ENCODE measurements around the gene NUP62.

The NUP62 gene

DNA sequence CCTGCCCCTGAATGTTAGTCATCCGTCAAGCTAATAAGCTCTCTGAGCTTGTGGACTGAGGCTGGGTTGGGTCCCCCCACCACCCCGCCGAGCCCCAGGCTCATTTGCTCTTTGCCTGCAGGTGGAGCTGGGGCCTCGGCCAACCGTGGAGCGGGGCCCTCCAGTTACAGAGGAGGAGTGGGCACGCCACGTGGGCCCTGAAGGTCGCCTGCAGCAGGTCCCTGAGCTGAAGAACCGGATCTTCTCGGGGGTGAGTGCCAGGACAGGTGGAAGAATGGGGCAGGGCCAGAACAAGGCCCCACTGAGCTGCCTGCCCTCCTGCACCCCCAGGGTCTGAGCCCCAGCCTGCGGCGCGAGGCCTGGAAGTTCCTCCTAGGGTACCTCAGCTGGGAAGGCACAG lies 46.7 kb downstream of the NUP62 start:
- Histone ChIP-seq H3K23ac (ENCODE audit: low read length in 2 of 2) (no peak overlapping the region), H2BK5ac (ENCODE audit: low read depth, low read length, poor library complexity, severe bottlenecking) (no peak overlapping the region), H4K91ac (ENCODE audit: low read length) (no peak overlapping the region), H3K27me3 (ENCODE audit: control insufficient read depth in 1 of 2, insufficient read depth in 1 of 2, low read length in 2 of 2) (no peaks in the 10 kb centered on the region), H3K4me2 (ENCODE audit: low read length, poor library complexity, severe bottlenecking) (no peak overlapping the region), H3K18ac (ENCODE audit: low read depth in 1 of 2, low read length in 2 of 2) (no peak overlapping the region), H3K79me1 (replicated peaks; ENCODE audit: low read length, poor library complexity, severe bottlenecking) (peaks cover 48% of the 10 kb centered on the region), H4K8ac (ENCODE audit: low read length) (no peak overlapping the region), H3K36me3 (ENCODE audit: control insufficient read depth in 1 of 2, insufficient read depth in 2 of 2, low read depth in 1 of 2, low read length in 2 of 2) (peaks cover 74 to 77% of the 10 kb centered on the region in 2 experiments), H3K27ac (ENCODE audit: low read length, poor library complexity, severe bottlenecking) (no peak overlapping the region), H2BK15ac (ENCODE audit: low read depth, poor library complexity, severe bottlenecking) (no peak overlapping the region), H3K4me1 (ENCODE audit: control insufficient read depth, insufficient read depth, low read depth, low read length) (peaks cover 20% of the 10 kb centered on the region), H3K14ac (ENCODE audit: low read length in 2 of 2) (no peak overlapping the region), H2BK12ac (ENCODE audit: low read length in 2 of 2) (no peak overlapping the region), H3K9ac (ENCODE audit: low read length) (no peak overlapping the region), H2BK120ac (ENCODE audit: low read depth, low read length) (no peak overlapping the region), H3K4ac (ENCODE audit: low read depth in 1 of 2, low read length in 2 of 2) (no peak overlapping the region), H2AK5ac (ENCODE audit: low read length, severe bottlenecking) (no peak overlapping the region), H2AFZ (ENCODE audit: low read depth, low read length) (no peak overlapping the region), H3K4me3 (ENCODE audit: insufficient read depth in 1 of 2, low read depth in 1 of 2, low read length in 2 of 2) (no peak overlapping the region), H3K9me3 (ENCODE audit: control insufficient read depth, low read length) (peaks cover 3% of the 10 kb centered on the region)
- no peak for DNase-seq
- 97% methylated on average over 14 of the region's 14 CpGs for WGBS

DNA sequence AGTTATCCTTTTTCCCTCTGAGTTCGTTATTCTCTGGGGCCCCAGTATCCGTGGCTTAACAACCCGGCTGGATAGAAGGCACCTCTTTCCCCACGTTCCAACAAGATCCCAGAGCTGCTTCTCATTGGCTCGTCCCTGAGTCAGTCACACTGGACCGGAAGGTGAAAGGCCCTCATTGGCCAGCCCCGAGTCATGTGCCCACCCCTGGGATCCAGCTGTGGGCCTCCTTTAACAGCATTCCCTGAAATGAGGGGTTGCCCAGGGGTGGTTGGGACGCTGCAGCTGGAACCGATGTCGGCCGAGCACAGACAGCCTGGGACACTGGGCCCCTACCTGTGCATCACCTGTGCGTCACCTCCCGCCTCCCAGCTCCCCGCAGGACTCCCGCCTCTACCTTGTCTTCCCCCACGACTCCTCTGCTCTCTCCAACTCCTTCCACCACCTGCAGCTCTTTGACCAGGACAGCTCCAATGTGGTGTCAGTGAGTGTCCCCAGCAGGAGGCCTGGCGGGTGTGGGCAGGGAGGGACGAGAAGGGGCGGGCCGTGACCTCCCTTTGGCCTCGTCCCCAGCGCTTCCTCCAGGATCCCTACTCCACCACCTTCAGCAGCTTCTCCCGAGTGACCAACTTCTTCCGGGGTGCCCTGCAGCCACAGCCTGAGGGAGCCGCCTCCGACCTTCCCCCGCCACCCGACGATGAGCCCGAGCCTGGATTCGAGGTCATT lies 47.5 kb downstream of the NUP62 start:
- H3K14ac ChIP-seq (ENCODE audit: low read length in 2 of 2): no peak overlapping the region
- no peak overlapping the region for H3K23ac ChIP-seq (ENCODE audit: low read length in 2 of 2)
- no peak overlapping the region for H4K91ac ChIP-seq (ENCODE audit: low read length)
- H3K4me1 ChIP-seq (ENCODE audit: control insufficient read depth, insufficient read depth, low read depth, low read length): peaks cover 18% of the 10 kb centered on the region
- H2AFZ ChIP-seq (ENCODE audit: low read depth, low read length): no peak overlapping the region
- H3K18ac ChIP-seq (ENCODE audit: low read depth in 1 of 2, low read length in 2 of 2): no peak overlapping the region
- H2BK120ac ChIP-seq (ENCODE audit: low read depth, low read length): no peak overlapping the region
- no peak for DNase-seq
- H3K9me3 ChIP-seq (ENCODE audit: control insufficient read depth, low read length): peaks cover 3% of the 10 kb centered on the region
- no peak overlapping the region for H4K8ac ChIP-seq (ENCODE audit: low read length)
- peaks cover 66 to 77% of the 10 kb centered on the region in 2 experiments for H3K36me3 ChIP-seq (ENCODE audit: control insufficient read depth in 1 of 2, insufficient read depth in 2 of 2, low read depth in 1 of 2, low read length in 2 of 2)
- no peak overlapping the region for H2BK15ac ChIP-seq (ENCODE audit: low read depth, poor library complexity, severe bottlenecking)
- H3K79me1 ChIP-seq (replicated peaks; ENCODE audit: low read length, poor library complexity, severe bottlenecking): peaks cover 48% of the 10 kb centered on the region
- no peak overlapping the region for H3K27ac ChIP-seq (ENCODE audit: low read length, poor library complexity, severe bottlenecking)
- no peak overlapping the region for H2AK5ac ChIP-seq (ENCODE audit: low read length, severe bottlenecking)
- no peak overlapping the region for H3K4ac ChIP-seq (ENCODE audit: low read depth in 1 of 2, low read length in 2 of 2)
- H2BK12ac ChIP-seq (ENCODE audit: low read length in 2 of 2): no peak overlapping the region
- no peak overlapping the region for H3K4me3 ChIP-seq (ENCODE audit: insufficient read depth in 1 of 2, low read depth in 1 of 2, low read length in 2 of 2)
- WGBS: 96% methylated on average over 28 of the region's 31 CpGs
- no peak overlapping the region for H3K9ac ChIP-seq (ENCODE audit: low read length)
- H2BK5ac ChIP-seq (ENCODE audit: low read depth, low read length, poor library complexity, severe bottlenecking): no peak overlapping the region
- no peaks in the 10 kb centered on the region for H3K27me3 ChIP-seq (ENCODE audit: control insufficient read depth in 1 of 2, insufficient read depth in 1 of 2, low read length in 2 of 2)
- H3K4me2 ChIP-seq (ENCODE audit: low read length, poor library complexity, severe bottlenecking): no peak overlapping the region

DNA sequence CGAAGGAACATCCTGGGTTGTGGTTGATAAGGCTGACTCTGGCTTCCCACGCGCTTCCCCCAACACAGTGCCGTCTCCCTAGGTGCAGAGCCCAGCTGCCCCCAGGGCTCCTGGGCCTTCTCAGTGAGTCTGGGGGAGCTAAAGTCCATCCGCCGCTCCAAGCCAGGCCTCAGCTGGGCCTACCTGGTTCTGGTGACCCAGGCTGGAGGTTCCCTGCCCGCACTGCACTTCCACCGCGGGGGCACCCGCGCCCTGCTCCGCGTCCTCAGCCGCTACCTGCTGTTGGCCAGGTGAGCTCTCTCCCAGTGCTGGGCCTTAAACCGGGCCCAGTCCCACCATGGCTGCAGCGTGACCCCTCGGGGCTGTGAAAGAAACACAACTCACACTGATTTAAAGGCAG lies 48.1 kb downstream of the NUP62 start:
- no peak overlapping the region for H2AFZ ChIP-seq (ENCODE audit: low read depth, low read length)
- over 99% methylated on average over 17 of the region's 17 CpGs for WGBS

DNA sequence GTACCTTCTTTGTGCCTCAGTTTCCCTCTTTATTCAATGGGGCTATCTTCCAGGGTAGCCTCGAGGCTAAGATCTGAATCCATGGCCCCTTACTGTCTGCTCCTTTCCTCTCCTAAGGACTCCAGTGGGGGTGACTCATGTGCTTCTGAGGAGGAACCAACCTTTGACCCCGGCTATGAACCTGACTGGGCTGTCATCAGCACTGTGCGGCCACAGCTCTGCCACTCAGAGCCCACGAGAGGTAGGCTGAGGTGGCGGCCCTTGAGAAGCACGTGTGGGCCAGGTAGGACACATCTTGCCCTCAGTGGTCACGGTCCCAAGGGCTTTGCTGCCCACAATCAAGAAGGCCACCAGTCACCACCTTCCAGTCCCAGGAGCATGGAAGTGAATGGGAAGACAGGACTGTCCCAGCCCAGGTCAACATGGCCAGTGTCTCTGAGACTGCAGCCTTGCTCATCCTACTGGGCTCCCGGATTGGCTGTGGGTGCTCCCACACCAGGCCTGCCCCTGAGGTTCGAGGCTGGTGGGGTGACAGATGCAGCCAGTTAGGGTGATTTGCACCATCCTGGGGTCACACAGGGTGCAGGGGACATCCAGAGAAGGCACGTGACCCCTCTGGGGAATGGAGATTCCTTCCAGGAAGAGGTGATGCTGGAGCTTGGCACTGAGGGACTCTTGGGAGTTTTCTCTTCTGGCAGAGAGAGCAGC lies 49.0 kb downstream of the NUP62 start:
- no peak overlapping the region for H2BK15ac ChIP-seq (ENCODE audit: low read depth, poor library complexity, severe bottlenecking)
- no peak overlapping the region for H3K4me2 ChIP-seq (ENCODE audit: low read length, poor library complexity, severe bottlenecking)
- no peak overlapping the region for H3K4ac ChIP-seq (ENCODE audit: low read depth in 1 of 2, low read length in 2 of 2)
- H4K8ac ChIP-seq (ENCODE audit: low read length): no peak overlapping the region
- no peak overlapping the region for H2AK5ac ChIP-seq (ENCODE audit: low read length, severe bottlenecking)
- H3K23ac ChIP-seq (ENCODE audit: low read length in 2 of 2): no peak overlapping the region
- no peak overlapping the region for H2BK12ac ChIP-seq (ENCODE audit: low read length in 2 of 2)
- H3K4me1 ChIP-seq (ENCODE audit: control insufficient read depth, insufficient read depth, low read depth, low read length): peaks cover 21% of the 10 kb centered on the region
- H3K27me3 ChIP-seq (ENCODE audit: control insufficient read depth in 1 of 2, insufficient read depth in 1 of 2, low read length in 2 of 2): no peaks in the 10 kb centered on the region
- H3K9ac ChIP-seq (ENCODE audit: low read length): no peak overlapping the region
- no peak overlapping the region for H3K4me3 ChIP-seq (ENCODE audit: insufficient read depth in 1 of 2, low read depth in 1 of 2, low read length in 2 of 2)
- peaks cover 3% of the 10 kb centered on the region for H3K9me3 ChIP-seq (ENCODE audit: control insufficient read depth, low read length)
- no peak overlapping the region for H3K14ac ChIP-seq (ENCODE audit: low read length in 2 of 2)
- no peak overlapping the region for H3K18ac ChIP-seq (ENCODE audit: low read depth in 1 of 2, low read length in 2 of 2)
- no peak overlapping the region for H4K91ac ChIP-seq (ENCODE audit: low read length)
- no peak overlapping the region for H2BK120ac ChIP-seq (ENCODE audit: low read depth, low read length)
- H2BK5ac ChIP-seq (ENCODE audit: low read depth, low read length, poor library complexity, severe bottlenecking): no peak overlapping the region
- H3K27ac ChIP-seq (ENCODE audit: low read length, poor library complexity, severe bottlenecking): no peak overlapping the region
- DNase-seq: no peak
- peaks cover 52% of the 10 kb centered on the region for H3K79me1 ChIP-seq (replicated peaks; ENCODE audit: low read length, poor library complexity, severe bottlenecking)
- peaks cover 60 to 65% of the 10 kb centered on the region in 2 experiments for H3K36me3 ChIP-seq (ENCODE audit: control insufficient read depth in 1 of 2, insufficient read depth in 2 of 2, low read depth in 1 of 2, low read length in 2 of 2)
- WGBS: 94% methylated on average over 10 of the region's 10 CpGs
- H2AFZ ChIP-seq (ENCODE audit: low read depth, low read length): no peak overlapping the region

More for the DNA sequence above, 48.1 kb downstream of the NUP62 start:
- Histone ChIP-seq H2BK12ac (ENCODE audit: low read length in 2 of 2) (no peak overlapping the region), H3K27ac (ENCODE audit: low read length, poor library complexity, severe bottlenecking) (no peak overlapping the region), H3K27me3 (ENCODE audit: control insufficient read depth in 1 of 2, insufficient read depth in 1 of 2, low read length in 2 of 2) (no peaks in the 10 kb centered on the region), H2BK5ac (ENCODE audit: low read depth, low read length, poor library complexity, severe bottlenecking) (no peak overlapping the region), H3K18ac (ENCODE audit: low read depth in 1 of 2, low read length in 2 of 2) (no peak overlapping the region), H3K14ac (ENCODE audit: low read length in 2 of 2) (no peak overlapping the region), H4K91ac (ENCODE audit: low read length) (no peak overlapping the region), H2BK120ac (ENCODE audit: low read depth, low read length) (no peak overlapping the region), H3K4me2 (ENCODE audit: low read length, poor library complexity, severe bottlenecking) (no peak overlapping the region), H3K4me1 (ENCODE audit: control insufficient read depth, insufficient read depth, low read depth, low read length) (peaks cover 18% of the 10 kb centered on the region), H3K9me3 (ENCODE audit: control insufficient read depth, low read length) (peaks cover 3% of the 10 kb centered on the region), H2AK5ac (ENCODE audit: low read length, severe bottlenecking) (no peak overlapping the region), H3K4ac (ENCODE audit: low read depth in 1 of 2, low read length in 2 of 2) (no peak overlapping the region), H3K23ac (ENCODE audit: low read length in 2 of 2) (no peak overlapping the region), H3K79me1 (replicated peaks; ENCODE audit: low read length, poor library complexity, severe bottlenecking) (peaks cover 48% of the 10 kb centered on the region), H3K9ac (ENCODE audit: low read length) (no peak overlapping the region), H4K8ac (ENCODE audit: low read length) (no peak overlapping the region), H2BK15ac (ENCODE audit: low read depth, poor library complexity, severe bottlenecking) (no peak overlapping the region), H3K36me3 (ENCODE audit: control insufficient read depth in 1 of 2, insufficient read depth in 2 of 2, low read depth in 1 of 2, low read length in 2 of 2) (peaks cover 65 to 72% of the 10 kb centered on the region in 2 experiments), H3K4me3 (ENCODE audit: insufficient read depth in 1 of 2, low read depth in 1 of 2, low read length in 2 of 2) (no peak overlapping the region)
- DNase-seq: no peak

All from mesenchymal stem cell (in vitro differentiated cells and primary cell).